HG03520 (cell line): Measurements from ENCODE around the gene SNCG.

Experiments used
- ATAC-seq: cut with Tn5 transposase; IDR thresholded peaks from one replicate; pipeline ENCODE4 v1.9.1; 2021; ENCODE audit warnings: mild to moderate bottlenecking, moderate library complexity; ENCODE audit not compliant: unreplicated experiment

The SNCG gene

GRCh38 chr10:86960003-86960862 lies 1.8 kb downstream of the SNCG start:
- no peak for ATAC-seq

GRCh38 chr10:86960863-86961434 lies 2.5 kb downstream of the SNCG start:
- ATAC-seq: no peak

GRCh38 chr10:86961481-86962091 lies 3.2 kb downstream of the SNCG start:
- ATAC-seq: no peak

- ATAC-seq: no peak
These were observed 4.0 kb downstream of the SNCG start for GRCh38 chr10:86962136-86962980.

GRCh38 chr10:86962981-86963310 lies 4.5 kb downstream of the SNCG start:
- no peak for ATAC-seq

GRCh38 chr10:86963341-86963919 lies 5.0 kb downstream of the SNCG start:
- ATAC-seq: no peak

GRCh38 chr10:86964061-86964846 lies 5.9 kb downstream of the SNCG start:
- no peak for ATAC-seq

- ATAC-seq: no peak
These were observed 6.4 kb downstream of the SNCG start for GRCh38 chr10:86964847-86965190.

- ATAC-seq: no peak
These were observed 7.7 kb downstream of the SNCG start for GRCh38 chr10:86965986-86966654.

- no peak for ATAC-seq
These were observed 9.1 kb downstream of the SNCG start for GRCh38 chr10:86967481-86967941.

- no peak for ATAC-seq
These were observed 10.0 kb downstream of the SNCG start, which contains the start of gene ADIRF for GRCh38 chr10:86968271-86968993. Gene ADIRF (plus strand): TSS chr10:86968482. CDS start chr10:86968545, 63 bp downstream.

GRCh38 chr10:86968994-86969355 lies 10.6 kb downstream of the SNCG start:
- no peak for ATAC-seq

GRCh38 chr10:86969421-86970041 lies 11.1 kb downstream of the SNCG start:
- no peak for ATAC-seq

- ATAC-seq: no peak
These were observed 12.0 kb downstream of the SNCG start for GRCh38 chr10:86970162-86970981.

GRCh38 chr10:86970982-86971231 lies 12.5 kb downstream of the SNCG start:
- no peak for ATAC-seq

GRCh38 chr10:86971232-86971991 lies 13.0 kb downstream of the SNCG start:
- peak; percentile 47 for ATAC-seq
